Activated B cell treated with CpG ODN at 0.5 μM for 24 hours (primary cell): Measurements from ENCODE around the gene NIPSNAP2. TPM values are rescaled to one million over a fixed set of nuclear protein-coding genes. Genes with fewer than 3 reads are reported as not detected.
"Not testable (repeated sequence)": the region's sequence is repeated elsewhere in the genome, so short reads cannot be mapped to it uniquely, and the experiment has no call there.

Experiments used
- ATAC-seq: fragments of 200-7000 bp; cut with Tn5 transposase; one replicate; pipeline ENCODE4 v1.10.0; 2021; ENCODE audit warnings: low read depth, mild to moderate bottlenecking, moderate library complexity
- CTCF ChIA-PET: fragments of 350-600 bp; sonication (Branson Sonifier 250); formaldehyde crosslinking; loops from one replicate; lab custom pipeline; 2021; ENCODE audit warnings: antibody characterized with exemption; lab: Charles Lee
- POLR2A ChIA-PET: fragments of 350-600 bp; sonication (Branson Sonifier 250); formaldehyde crosslinking; loops from one replicate; lab custom pipeline; 2021; ENCODE audit warnings: antibody characterized with exemption; lab: Charles Lee
- DNase-seq: peaks from one replicate; pipeline ENCODE4 v3.0.0; 2022
- H3K27ac Mint-ChIP-seq: one replicate; pipeline ENCODE4 v1.8.0; 2020; ENCODE audit warnings: mixed read lengths
- H3K27me3 Mint-ChIP-seq: one replicate; pipeline ENCODE4 v1.8.0; 2021; ENCODE audit warnings: mixed read lengths
- H3K36me3 Mint-ChIP-seq: one replicate; pipeline ENCODE4 v1.8.0; 2021; ENCODE audit warnings: low read depth, mixed read lengths
- H3K4me1 Mint-ChIP-seq: one replicate; pipeline ENCODE4 v1.8.0; 2021; ENCODE audit warnings: mixed read lengths
- H3K4me3 Mint-ChIP-seq: one replicate; pipeline ENCODE4 v1.8.0; 2020; ENCODE audit warnings: mild to moderate bottlenecking, mixed read lengths
- H3K9me3 Mint-ChIP-seq: one replicate; pipeline ENCODE4 v1.8.0; 2020; ENCODE audit warnings: mixed read lengths
- CTCF ChIP-seq: fragments of 200-600 bp; IDR thresholded peaks from one replicate; pipeline ENCODE4 v1.8.0; 2022; ENCODE audit warnings: antibody characterized with exemption, mild to moderate bottlenecking
- intact Hi-C: fragments of 100-400 bp; cut with micrococcal nuclease; formaldehyde crosslinking; loops from one replicate; pipeline ENCODE4 v1.15.1; 2024
- total RNA-seq: library from RNA; stranded (reverse); gene quantifications from 2 replicates; pipeline ENCODE4 v1.2.3, GENCODE V29; 2022

NIPSNAP2 gene
- total RNA-seq, 1 donor from 2014 or later: 43.8 TPM

GRCh38 chr7:55996856-55997500 lies 32.6 kb downstream of the NIPSNAP2 start:
- H3K4me3 Mint-ChIP-seq: no peak overlapping the region
- no peak overlapping the region for H3K27ac Mint-ChIP-seq
- ChIA-PET CTCF (interaction anchor here (0.6 to 1.0 kb wide), 2 partner anchors 10 to 76 kb away, joined by 3 read pairs; no protein-coding TSS in a partner anchor), POLR2A (no interaction called here)
- H3K9me3 Mint-ChIP-seq: no peaks in the 10 kb centered on the region
- ATAC-seq: no peak
- H3K36me3 Mint-ChIP-seq: peaks cover 64% of the 10 kb centered on the region
- no peak for DNase-seq
- H3K27me3 Mint-ChIP-seq: no peaks in the 10 kb centered on the region
- peaks cover 6% of the 10 kb centered on the region for H3K4me1 Mint-ChIP-seq
- intact Hi-C loops: no loop called here
- no peak for TF ChIP-seq CTCF

- POLR2A ChIA-PET: interaction anchor here (0.6 kb wide), 1 partner anchor 13 kb away, joined by 3 read pairs; no protein-coding TSS in a partner anchor
- intact Hi-C loops: no loop called here
- no peak overlapping the region for H3K27ac Mint-ChIP-seq
- no peaks in the 10 kb centered on the region for H3K27me3 Mint-ChIP-seq
- no peaks in the 10 kb centered on the region for H3K9me3 Mint-ChIP-seq
- CTCF ChIA-PET: interaction anchor here (1.7 to 5.5 kb wide), 2 partner anchors 70 to 362 kb away, joined by 6 to 48 read pairs; no protein-coding TSS in a partner anchor
- DNase-seq: no peak
- peaks cover 6% of the 10 kb centered on the region for H3K4me1 Mint-ChIP-seq
- no peak for ATAC-seq
- H3K4me3 Mint-ChIP-seq: no peak overlapping the region
- peaks cover 13% of the 10 kb centered on the region for H3K36me3 Mint-ChIP-seq
- no peak for TF ChIP-seq CTCF
Observed at GRCh38 chr7:56003749-56004148, 39.4 kb downstream of the NIPSNAP2 start.

- ChIA-PET POLR2A (no interaction called here), CTCF (interaction anchor here (0.8 to 5.5 kb wide), 3 partner anchors 10 to 67 kb away, joined by 3 to 48 read pairs (median 5); partner anchors contain the start of gene SUMF2)
- H3K4me3 Mint-ChIP-seq: no peak overlapping the region
- DNase-seq (no peak), ATAC-seq (no peak)
- no peaks in the 10 kb centered on the region for H3K27me3 Mint-ChIP-seq
- no peak for TF ChIP-seq CTCF
- intact Hi-C loops: loop anchor here (5.0 kb wide), 2 partner anchors 365 to 725 kb away; no protein-coding TSS in a partner anchor
- no peaks in the 10 kb centered on the region for H3K9me3 Mint-ChIP-seq
- H3K27ac Mint-ChIP-seq: no peak overlapping the region
- no peaks in the 10 kb centered on the region for H3K4me1 Mint-ChIP-seq
- no peaks in the 10 kb centered on the region for H3K36me3 Mint-ChIP-seq
Observed at GRCh38 chr7:56007167-56007652, 42.8 kb downstream of the NIPSNAP2 start.

GRCh38 chr7:56007891-56008290 lies 43.5 kb downstream of the NIPSNAP2 start:
- H3K27ac Mint-ChIP-seq: no peak overlapping the region
- H3K36me3 Mint-ChIP-seq: no peaks in the 10 kb centered on the region
- ChIA-PET POLR2A (no interaction called here), CTCF (interaction anchor here (1.5 to 5.5 kb wide), 2 partner anchors 57 to 66 kb away, joined by 5 to 48 read pairs; partner anchors contain the start of gene SUMF2)
- DNase-seq (no peak), ATAC-seq (no peak)
- H3K27me3 Mint-ChIP-seq: no peaks in the 10 kb centered on the region
- intact Hi-C loops: loop anchor here (5.0 kb wide), 2 partner anchors 366 to 726 kb away; no protein-coding TSS in a partner anchor
- no peak overlapping the region for H3K4me3 Mint-ChIP-seq
- no peaks in the 10 kb centered on the region for H3K4me1 Mint-ChIP-seq
- no peak for TF ChIP-seq CTCF
- no peaks in the 10 kb centered on the region for H3K9me3 Mint-ChIP-seq

GRCh38 chr7:56009695-56010094 lies 45.3 kb downstream of the NIPSNAP2 start:
- H3K4me3 Mint-ChIP-seq: no peak overlapping the region
- intact Hi-C loops: loop anchor here (5.0 kb wide), 2 partner anchors 367 to 727 kb away; no protein-coding TSS in a partner anchor
- no peak for ATAC-seq
- CTCF ChIA-PET: no interaction called here
- no peak for DNase-seq
- peaks cover 7% of the 10 kb centered on the region for H3K36me3 Mint-ChIP-seq
- no peaks in the 10 kb centered on the region for H3K9me3 Mint-ChIP-seq
- no peaks in the 10 kb centered on the region for H3K27me3 Mint-ChIP-seq
- H3K27ac Mint-ChIP-seq: no peak overlapping the region
- TF ChIP-seq CTCF: no peak
- no peaks in the 10 kb centered on the region for H3K4me1 Mint-ChIP-seq
- POLR2A ChIA-PET: no interaction called here

GRCh38 chr7:56017015-56017414 lies 52.6 kb downstream of the NIPSNAP2 start:
- ChIA-PET CTCF (interaction anchor here (2.4 kb wide), 1 partner anchor 57 kb away, joined by 6 read pairs; no protein-coding TSS in a partner anchor), POLR2A (interaction anchor here (0.6 kb wide), 1 partner anchor 14 kb away, joined by 3 read pairs; no protein-coding TSS in a partner anchor)
- H3K9me3 Mint-ChIP-seq, H3K27ac Mint-ChIP-seq, intact Hi-C loops, ATAC-seq, H3K4me3 Mint-ChIP-seq, H3K4me1 Mint-ChIP-seq, DNase-seq, H3K27me3 Mint-ChIP-seq: not testable (repeated sequence)
- H3K36me3 Mint-ChIP-seq: peaks cover 18% of the 10 kb centered on the region
